ENCODE measurements around the gene TMEM253.

Gene TMEM253

DNA sequence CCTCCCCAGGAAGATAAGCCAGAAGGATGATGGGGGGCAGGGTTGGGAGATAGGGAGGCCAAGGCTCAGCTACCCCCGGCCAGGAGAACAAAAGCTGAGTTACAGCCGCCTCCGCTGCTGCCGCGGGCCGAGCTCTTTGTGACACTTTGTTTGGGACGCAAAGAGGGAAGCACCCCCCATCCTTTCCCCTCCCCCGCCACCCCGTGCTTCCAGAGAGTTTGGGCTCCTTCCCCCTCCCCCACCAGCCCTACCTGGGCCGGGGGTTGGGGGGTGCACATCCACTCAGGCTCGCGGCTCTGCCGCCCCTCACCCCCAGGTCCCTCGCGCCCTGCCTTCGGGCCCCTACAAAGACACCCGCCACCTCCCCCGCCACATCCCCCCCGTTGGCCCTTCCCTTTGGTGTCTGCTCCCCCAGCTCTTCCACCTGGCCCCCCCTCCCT, 3.2 kb upstream of the TMEM253 start:
- H3K27ac Mint-ChIP-seq = peak overlapping the region; percentile 81 to 90 (median 84)
- peaks cover 71% of the 10 kb centered on the region for H3K4me1 Mint-ChIP-seq
- peak overlapping the region; percentile 89 to 94 (median 94) for H3K4me3 Mint-ChIP-seq
- H3K36me3 Mint-ChIP-seq (ENCODE audit: low read depth) = no peaks in the 10 kb centered on the region
- no peaks in the 10 kb centered on the region for H3K27me3 Mint-ChIP-seq (ENCODE audit: low read depth)
- H3K9me3 Mint-ChIP-seq = no peaks in the 10 kb centered on the region
- TF ChIP-seq, protein P1, sequence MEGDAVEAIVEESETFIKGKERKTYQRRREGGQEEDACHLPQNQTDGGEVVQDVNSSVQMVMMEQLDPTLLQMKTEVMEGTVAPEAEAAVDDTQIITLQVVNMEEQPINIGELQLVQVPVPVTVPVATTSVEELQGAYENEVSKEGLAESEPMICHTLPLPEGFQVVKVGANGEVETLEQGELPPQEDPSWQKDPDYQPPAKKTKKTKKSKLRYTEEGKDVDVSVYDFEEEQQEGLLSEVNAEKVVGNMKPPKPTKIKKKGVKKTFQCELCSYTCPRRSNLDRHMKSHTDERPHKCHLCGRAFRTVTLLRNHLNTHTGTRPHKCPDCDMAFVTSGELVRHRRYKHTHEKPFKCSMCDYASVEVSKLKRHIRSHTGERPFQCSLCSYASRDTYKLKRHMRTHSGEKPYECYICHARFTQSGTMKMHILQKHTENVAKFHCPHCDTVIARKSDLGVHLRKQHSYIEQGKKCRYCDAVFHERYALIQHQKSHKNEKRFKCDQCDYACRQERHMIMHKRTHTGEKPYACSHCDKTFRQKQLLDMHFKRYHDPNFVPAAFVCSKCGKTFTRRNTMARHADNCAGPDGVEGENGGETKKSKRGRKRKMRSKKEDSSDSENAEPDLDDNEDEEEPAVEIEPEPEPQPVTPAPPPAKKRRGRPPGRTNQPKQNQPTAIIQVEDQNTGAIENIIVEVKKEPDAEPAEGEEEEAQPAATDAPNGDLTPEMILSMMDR (IDR thresholded peaks at IDR 0.05; ENCODE audit: unreplicated experiment in 3 of 3) = no peak

DNA sequence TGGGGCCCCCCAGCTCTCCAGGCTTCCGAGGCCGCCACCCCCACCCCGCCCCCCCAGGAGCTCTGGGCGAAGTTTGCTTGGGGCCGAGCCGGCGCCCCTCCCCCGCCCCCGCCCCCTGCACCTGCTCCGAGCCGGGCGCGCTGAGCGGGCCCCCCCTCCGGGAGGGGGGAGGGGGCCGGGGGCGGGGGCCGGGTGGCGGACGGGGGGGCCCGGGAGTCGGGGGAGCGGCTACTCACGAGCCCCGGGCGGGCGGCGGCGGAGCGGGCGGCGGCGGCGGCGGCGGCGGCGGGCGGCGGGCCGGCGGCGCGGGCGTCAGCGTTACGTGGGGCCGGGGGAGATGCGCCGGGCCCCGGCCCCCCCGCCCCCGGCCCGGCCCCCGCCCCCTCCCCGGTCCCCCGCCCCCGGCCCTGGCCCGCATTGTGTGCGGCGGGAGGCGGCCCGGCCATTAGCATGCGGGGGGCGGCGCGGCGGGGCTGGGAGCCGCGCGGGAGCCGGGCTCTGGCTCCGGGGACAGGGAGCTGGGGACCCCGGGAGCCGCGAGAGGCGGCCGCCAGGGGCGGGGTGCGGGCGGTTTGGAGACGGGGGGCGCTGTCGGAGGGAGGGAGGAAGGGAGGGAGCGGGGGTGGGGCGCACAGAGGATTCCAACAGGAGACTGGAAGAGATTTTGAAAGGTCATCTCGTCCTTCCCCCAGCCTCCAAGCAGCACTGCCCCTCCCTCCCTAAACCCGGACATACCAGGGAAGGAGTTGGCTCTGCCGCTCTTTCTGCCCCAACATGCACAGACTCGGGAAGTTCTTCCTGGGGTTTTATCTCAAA, 2.6 kb upstream of the TMEM253 start, which contains the start of gene ZNF219:
Gene ZNF219, minus strand, starts transcription at position 580 of the 816 bp plus-strand sequence. CDS start 5,064 bp downstream, outside the sequence.
- Mint-ChIP-seq H3K27me3 (ENCODE audit: low read depth) (no peaks in the 10 kb centered on the region), H3K36me3 (ENCODE audit: low read depth) (no peaks in the 10 kb centered on the region), H3K9me3 (no peaks in the 10 kb centered on the region), H3K4me3 (peak within 1 kb of the TSS; percentile 89 to 94 (median 94)), H3K4me1 (peaks cover 69% of the 10 kb centered on the region), H3K27ac (peak within 1 kb of the TSS; percentile 94 to 97 (median 95))
- TF ChIP-seq, protein P1 (IDR thresholded peaks at IDR 0.05; ENCODE audit: unreplicated experiment in 3 of 3) = no peak

DNA sequence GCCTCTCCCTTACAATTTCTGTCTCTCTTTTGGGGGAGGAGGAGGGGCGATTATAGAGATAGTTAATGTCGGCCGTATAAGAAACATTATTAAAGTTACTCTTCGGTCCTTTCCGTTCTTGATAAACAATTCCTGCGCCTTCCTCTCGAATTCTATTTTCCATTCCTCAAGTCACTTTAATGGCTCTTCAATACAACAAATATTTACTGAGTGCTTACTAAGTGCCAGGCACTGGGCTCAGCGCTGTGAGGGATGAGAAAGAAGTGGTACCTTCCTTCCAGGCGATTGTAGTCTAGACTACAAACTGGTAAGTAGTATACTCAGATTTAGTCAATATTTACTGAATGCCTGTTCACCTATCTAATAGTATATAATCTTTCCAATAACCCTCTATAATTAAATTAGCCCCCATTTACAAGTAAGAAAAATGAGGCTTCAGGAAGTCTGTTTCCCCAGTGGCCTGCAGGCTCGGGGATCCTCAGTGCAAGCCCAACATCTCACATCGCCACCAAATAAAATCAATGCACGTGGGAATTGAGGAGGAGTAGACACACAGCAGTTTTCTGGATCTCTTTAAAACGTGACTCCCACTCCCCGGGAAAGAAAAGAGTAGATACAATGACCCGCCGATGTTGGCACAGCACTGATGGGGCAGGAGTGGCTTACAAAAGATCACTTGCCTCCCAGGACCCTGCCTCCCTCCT, 1.8 kb upstream of the TMEM253 start:
- TF ChIP-seq, protein P1 (IDR thresholded peaks at IDR 0.05; ENCODE audit: unreplicated experiment in 3 of 3) = no peak
- Mint-ChIP-seq H3K9me3 (no peaks in the 10 kb centered on the region), H3K4me3 (peak overlapping the region; percentile 85 to 93 (median 88)), H3K36me3 (ENCODE audit: low read depth) (no peaks in the 10 kb centered on the region), H3K4me1 (peaks cover 65% of the 10 kb centered on the region), H3K27ac (peak overlapping the region; percentile 94 to 97 (median 95)), H3K27me3 (ENCODE audit: low read depth) (no peaks in the 10 kb centered on the region)

DNA sequence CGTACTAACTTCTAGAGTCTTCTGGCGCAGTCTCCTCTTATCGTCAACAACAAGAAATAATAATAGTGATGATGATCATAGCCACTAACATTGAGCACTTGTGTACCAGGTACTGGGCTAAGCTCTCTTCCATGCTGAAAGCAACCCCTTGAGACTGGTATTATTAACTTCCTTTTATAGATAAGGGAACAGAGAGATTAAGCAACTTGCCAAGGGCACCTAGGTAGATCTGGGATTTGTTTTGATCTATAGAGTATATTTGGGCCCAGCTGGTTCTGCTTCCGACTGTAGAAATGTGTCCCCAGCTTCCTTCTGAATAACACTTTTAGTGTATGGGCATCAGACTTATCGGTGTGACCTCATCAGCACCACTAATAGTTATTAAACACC, 1.3 kb upstream of the TMEM253 start:
- no peaks in the 10 kb centered on the region for H3K27me3 Mint-ChIP-seq (ENCODE audit: low read depth)
- TF ChIP-seq, protein P1 (IDR thresholded peaks at IDR 0.05; ENCODE audit: unreplicated experiment in 3 of 3) = no peak
- no peaks in the 10 kb centered on the region for H3K36me3 Mint-ChIP-seq (ENCODE audit: low read depth)
- H3K9me3 Mint-ChIP-seq = no peaks in the 10 kb centered on the region
- H3K27ac Mint-ChIP-seq = peak overlapping the region; percentile 94 to 97 (median 95)
- peak overlapping the region; percentile 85 to 93 (median 88) for H3K4me3 Mint-ChIP-seq
- peaks cover 63% of the 10 kb centered on the region for H3K4me1 Mint-ChIP-seq

DNA sequence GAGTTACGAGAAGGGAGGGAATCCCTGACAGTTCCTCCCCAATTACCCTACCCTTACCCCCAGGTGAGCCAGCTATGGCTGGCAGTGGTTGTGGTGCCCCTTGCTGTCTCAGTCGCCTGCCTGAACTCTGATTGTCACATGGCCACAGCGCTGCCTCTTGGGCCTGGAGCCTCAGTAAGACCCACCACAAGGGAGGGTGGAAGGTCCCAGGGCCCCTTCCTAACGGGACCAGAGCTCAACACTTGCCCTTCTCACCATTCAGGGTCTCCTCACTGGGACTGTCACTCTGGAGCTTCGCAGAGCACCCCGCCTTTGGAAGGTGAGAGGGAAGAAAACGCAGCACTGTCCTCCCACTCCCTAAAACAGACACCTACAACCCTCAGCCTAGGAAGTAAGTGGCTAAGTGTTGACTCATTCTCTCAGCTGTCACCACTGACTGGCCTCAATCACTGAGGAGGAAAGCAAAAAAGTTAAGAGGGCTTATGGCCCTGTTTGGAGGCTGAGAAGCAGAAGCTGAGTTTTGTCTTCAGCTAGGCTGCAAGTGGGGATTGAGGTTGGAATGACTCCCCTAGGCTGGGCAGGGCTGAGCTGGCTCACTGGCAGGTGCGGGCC, 1.0 kb downstream of the TMEM253 start:
- TF ChIP-seq, protein P1 (IDR thresholded peaks at IDR 0.05; ENCODE audit: unreplicated experiment in 3 of 3) = no peak
- H3K27ac Mint-ChIP-seq = peak overlapping the region; percentile 36 to 91 (median 83)
- no peaks in the 10 kb centered on the region for H3K27me3 Mint-ChIP-seq (ENCODE audit: low read depth)
- H3K4me3 Mint-ChIP-seq = peak overlapping the region; percentile 84 to 92 (median 87)
- H3K36me3 Mint-ChIP-seq (ENCODE audit: low read depth) = no peaks in the 10 kb centered on the region
- peaks cover 55% of the 10 kb centered on the region for H3K4me1 Mint-ChIP-seq
- no peaks in the 10 kb centered on the region for H3K9me3 Mint-ChIP-seq

Measured in nephron (organoid).